GM18909 (cell line): ENCODE measurements around the gene CD48.

Source experiments
- ATAC-seq: cut with Tn5 transposase; IDR thresholded peaks from one replicate; pipeline ENCODE4 v1.9.1; 2021; ENCODE audit warnings: mild to moderate bottlenecking; ENCODE audit not compliant: unreplicated experiment, poor library complexity

Gene CD48

GRCh38 chr1:160681066-160681890 is 30.3 kb downstream of the CD48 start:
- ATAC-seq: peak; percentile 56

DNA sequence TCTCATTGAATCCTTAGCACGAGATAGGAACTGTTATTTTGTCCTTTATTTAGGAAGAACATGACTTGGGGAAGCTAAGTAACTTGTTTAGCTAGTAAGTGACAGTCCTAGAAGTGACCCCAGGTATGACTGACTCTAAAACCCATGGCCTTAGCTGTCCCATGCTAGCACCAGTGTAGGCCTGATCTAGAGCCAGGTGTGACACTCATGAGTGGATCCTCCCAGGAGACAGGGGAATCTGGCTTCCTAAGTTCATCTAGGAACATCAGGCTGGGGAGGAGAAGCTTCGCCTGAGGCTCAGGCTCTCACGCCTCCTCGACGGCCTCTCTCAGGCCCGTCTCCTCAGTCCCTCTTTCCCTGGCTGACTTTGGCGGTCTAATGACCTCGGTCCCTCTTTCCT is 31.2 kb downstream of the CD48 start:
- no peak for ATAC-seq

GRCh38 chr1:160679893-160680292 is 31.7 kb downstream of the CD48 start:
- no peak for ATAC-seq

- no peak for ATAC-seq
Observed at GRCh38 chr1:160676869-160677597, 34.6 kb downstream of the CD48 start.

DNA sequence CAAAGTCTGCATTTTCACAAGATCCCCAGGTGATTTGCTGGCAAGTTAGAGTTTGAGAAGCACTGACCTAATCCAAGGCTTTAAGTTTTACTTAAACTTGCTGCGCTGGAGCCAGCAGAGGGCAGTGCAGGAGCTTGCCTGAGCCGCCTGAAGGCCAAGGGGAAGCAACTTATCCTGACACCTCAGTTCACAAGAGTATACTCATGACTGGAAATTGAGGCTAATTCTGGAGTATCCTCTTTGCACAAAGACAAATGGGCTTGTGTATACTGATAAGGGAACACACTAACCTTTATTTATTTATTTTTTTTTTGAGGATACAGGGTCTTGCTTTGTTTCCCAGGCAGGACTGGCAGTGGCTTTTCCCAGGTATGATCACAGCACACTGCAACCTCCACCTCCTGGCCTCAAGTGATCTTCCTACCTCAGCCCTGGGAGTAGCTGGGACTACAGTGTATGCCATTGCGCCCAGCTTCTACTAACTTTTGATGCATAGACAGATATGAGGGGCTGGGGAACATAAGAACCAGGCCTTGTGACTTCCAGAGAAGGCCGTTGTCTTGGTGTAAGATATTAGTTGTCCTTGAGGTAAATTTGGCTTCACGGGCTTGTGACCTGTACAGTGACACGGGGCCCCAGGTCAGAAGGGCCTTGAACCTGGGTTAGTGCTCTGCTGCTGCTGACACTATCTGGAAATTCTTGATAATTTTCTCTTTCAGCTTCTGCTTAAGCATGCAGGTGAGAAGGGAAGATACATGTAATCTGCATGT is 35.8 kb downstream of the CD48 start:
- peak; percentile 42 for ATAC-seq

DNA sequence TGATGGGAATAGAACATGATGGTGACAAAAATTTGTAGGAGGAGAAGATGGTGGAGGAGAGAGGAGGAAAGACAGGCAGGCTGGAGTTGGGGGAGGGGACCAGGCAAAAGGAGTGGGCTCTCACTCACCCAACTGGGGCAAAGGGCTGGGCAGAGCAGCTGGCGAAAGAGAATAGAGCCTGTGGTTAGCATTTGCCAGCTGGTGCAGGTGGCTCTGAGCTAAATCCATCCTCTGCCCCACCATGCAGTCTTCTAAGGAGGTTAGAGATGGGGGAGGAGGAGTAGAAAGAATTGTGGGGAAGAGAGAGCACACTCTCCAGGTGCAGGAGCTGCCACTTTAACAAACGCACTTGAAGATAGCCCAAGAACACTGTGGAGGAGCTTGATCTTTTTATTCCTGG is 37.2 kb downstream of the CD48 start:
- peak; percentile 50 for ATAC-seq

- no peak for ATAC-seq
Observed at GRCh38 chr1:160672789-160673695, 38.6 kb downstream of the CD48 start.

- no peak for ATAC-seq
Observed at GRCh38 chr1:160671603-160672517, 39.8 kb downstream of the CD48 start.

DNA sequence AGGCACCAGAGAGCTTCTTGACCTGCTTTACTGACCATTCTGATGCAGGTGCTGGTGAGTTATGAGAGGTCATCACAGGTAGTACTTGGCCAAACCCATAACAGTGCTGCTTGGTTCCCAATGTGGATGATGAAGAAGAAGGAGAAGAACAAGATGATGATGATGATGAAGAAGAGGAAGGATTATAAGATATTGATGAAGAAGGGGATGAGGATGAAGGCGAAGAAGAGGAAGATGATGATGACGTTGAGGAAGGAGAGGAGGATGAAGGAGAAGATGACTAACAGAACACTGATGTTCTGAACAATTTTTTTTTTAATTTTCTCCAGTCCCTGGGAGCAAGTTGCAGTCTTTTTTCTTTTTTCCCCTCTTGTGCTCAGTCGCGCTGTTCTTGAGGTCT is 40.9 kb downstream of the CD48 start:
- no peak for ATAC-seq

GRCh38 chr1:160669802-160670201 is 41.8 kb downstream of the CD48 start:
- no peak for ATAC-seq

- no peak for ATAC-seq
Observed at GRCh38 chr1:160669276-160669675, 42.3 kb downstream of the CD48 start.

DNA sequence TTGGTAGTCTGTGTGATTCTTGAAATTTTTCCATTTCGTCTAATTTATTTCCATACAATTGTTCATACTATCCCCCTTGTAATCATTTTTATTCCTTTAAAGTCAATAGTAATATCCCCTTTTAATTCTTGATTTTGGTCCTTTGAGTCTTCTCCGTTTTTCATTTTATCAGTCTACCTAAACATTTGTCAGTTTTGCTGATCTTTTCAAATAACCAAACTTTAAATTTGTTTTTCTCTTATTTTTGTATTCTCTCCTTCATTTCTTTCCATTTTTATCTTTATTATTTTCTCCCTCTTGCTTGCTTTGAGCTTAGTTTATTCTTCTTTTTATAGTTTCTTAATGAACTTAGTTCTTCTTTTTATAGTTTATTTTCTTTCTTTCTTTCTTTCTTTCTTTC is 43.7 kb downstream of the CD48 start:
- no peak for ATAC-seq

GRCh38 chr1:160666079-160666442 is 45.6 kb downstream of the CD48 start:
- no peak for ATAC-seq

DNA sequence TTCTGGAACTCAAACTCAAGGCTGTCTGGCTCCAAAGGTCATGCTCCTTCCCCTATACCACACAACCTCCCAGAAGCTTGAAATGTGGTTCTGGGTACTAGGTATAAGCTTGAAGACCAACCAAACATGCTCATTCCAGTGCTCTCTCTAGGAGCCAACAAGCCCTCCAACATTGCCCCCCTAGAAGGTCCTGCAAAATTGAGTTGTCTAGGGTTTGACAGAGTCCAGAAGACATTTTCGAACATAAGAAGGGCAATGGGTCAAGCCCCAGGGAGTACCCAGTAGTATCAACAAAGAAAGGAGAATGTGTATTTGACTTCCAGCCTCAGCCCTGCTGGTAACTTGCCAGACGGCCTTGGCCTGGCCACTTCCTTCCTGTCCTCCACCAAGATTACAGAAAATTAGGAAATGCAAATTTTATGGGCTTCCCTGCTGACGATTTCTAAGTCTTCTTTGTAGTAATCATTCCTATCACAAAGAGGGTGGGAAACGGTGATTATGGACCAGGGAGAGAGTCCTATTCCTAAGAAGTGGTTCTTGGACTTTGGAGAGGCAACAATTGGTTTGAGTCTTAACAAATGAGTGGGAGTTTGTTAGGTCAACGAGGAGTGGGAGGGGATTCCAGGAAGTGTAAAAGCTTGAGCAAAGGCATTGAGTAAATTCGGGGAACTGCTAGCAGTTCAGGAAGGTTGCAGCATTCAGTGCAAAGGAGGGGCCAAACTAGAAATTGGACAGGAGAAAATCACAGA is 46.1 kb downstream of the CD48 start:
- no peak for ATAC-seq

DNA sequence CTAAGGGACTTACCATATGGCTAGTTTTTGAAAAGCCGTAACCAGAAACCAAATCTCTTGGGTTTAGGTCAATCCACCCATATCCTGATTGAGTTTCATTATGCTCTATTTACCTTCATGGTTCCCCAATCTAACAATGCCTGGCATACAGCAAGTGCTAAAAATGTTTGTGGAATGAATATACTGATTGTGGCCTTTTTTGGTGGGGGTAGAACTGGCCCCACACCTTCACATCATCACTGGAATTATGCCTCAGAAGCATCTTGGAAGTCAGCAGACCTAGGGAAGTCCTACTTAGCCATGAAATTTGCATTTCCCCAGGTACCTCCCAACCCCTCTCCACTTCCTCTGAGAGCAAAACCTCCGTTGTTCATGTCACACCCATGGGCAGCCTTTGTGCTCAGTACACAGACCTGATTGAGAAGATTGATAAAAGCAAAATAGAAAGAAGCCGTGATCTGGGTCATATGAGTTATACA is 47.0 kb downstream of the CD48 start:
- peak; percentile 74 for ATAC-seq

DNA sequence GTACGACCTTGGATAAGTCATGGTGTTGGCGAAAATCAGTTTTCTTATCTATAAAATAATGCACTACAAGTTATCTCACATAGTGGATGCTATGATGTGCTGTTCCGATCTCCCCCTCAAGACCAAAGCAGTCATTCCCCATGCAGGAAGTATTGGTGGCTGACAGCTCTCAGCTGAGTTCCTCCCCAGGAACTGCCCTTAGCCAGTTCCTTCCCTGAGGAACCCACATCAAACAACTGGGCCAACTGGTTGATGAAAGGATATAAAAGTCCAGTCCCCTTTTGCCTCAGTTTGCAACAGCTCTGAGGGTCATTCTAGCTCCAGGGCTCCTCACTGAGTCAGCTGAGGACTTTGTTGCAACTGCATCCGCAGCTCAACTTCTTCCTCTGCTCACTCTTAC is 48.7 kb downstream of the CD48 start:
- ATAC-seq: no peak

GRCh38 chr1:160659566-160659965 is 52.1 kb downstream of the CD48 start:
- no peak for ATAC-seq

GRCh38 chr1:160658814-160659193 is 52.8 kb downstream of the CD48 start:
- no peak for ATAC-seq
